Endometrial microvascular endothelial cells (primary cell): ENCODE results near the gene KRT9. TPM values are rescaled to one million over a fixed set of nuclear protein-coding genes. Genes with fewer than 3 reads are reported as not detected.
"Not testable (repeated sequence)": the region's sequence is repeated elsewhere in the genome, so short reads cannot be mapped to it uniquely, and the experiment has no call there.

Source experiments
- in situ Hi-C: cut with HindIII; loops from 2 replicates; pipeline ENCODE4 v1.10.0; 2017; ENCODE audit warnings: low sequenced_read_pairs, low pct_unique_long_range_greater_than_20kb; ENCODE audit errors: inconsistent ontology term
- total RNA-seq: library from RNA; depleted of rRNA; stranded (reverse); fragments of >200 nt; gene quantifications from one replicate; pipeline ENCODE4 v1.2.3, GENCODE V29; 2015; ENCODE audit errors: inconsistent ontology term

The KRT9 gene
- total RNA-seq, 1 donor from 2014 or later = not detected

GRCh38 chr17:41581366-41582060 is 9.7 kb upstream of the KRT9 start:
- in situ Hi-C loops = no loop called here

GRCh38 chr17:41580687-41581365 is 9.0 kb upstream of the KRT9 start:
- in situ Hi-C loops = no loop called here

GRCh38 chr17:41580244-41580575 is 8.4 kb upstream of the KRT9 start:
- in situ Hi-C loops = no loop called here

GRCh38 chr17:41579484-41580243 is 7.8 kb upstream of the KRT9 start:
- in situ Hi-C loops = no loop called here

- in situ Hi-C loops = no loop called here
Measured at GRCh38 chr17:41578971-41579370, 7.1 kb upstream of the KRT9 start.

- in situ Hi-C loops = no loop called here
Measured at GRCh38 chr17:41578538-41578937, 6.7 kb upstream of the KRT9 start.

GRCh38 chr17:41576740-41577139 is 4.9 kb upstream of the KRT9 start:
- in situ Hi-C loops = not testable (repeated sequence)

- in situ Hi-C loops = no loop called here
Measured at GRCh38 chr17:41575336-41575735, 3.5 kb upstream of the KRT9 start.

GRCh38 chr17:41567317-41567716 is 4.5 kb downstream of the KRT9 start:
- in situ Hi-C loops = no loop called here

GRCh38 chr17:41565338-41565737 is 6.5 kb downstream of the KRT9 start:
- in situ Hi-C loops = no loop called here

- in situ Hi-C loops = no loop called here
Measured at GRCh38 chr17:41563607-41564170, 8.2 kb downstream of the KRT9 start.

GRCh38 chr17:41561554-41561953 is 10.3 kb downstream of the KRT9 start:
- in situ Hi-C loops = no loop called here

GRCh38 chr17:41559548-41559947 is 12.3 kb downstream of the KRT9 start:
- in situ Hi-C loops = no loop called here

- in situ Hi-C loops = no loop called here
Measured at GRCh38 chr17:41556931-41557330, 14.9 kb downstream of the KRT9 start.

GRCh38 chr17:41556306-41556705 is 15.6 kb downstream of the KRT9 start:
- in situ Hi-C loops = no loop called here

GRCh38 chr17:41555105-41555887 is 16.6 kb downstream of the KRT9 start:
- in situ Hi-C loops = no loop called here

- in situ Hi-C loops = no loop called here
Measured at GRCh38 chr17:41553987-41554680, 17.7 kb downstream of the KRT9 start.

- in situ Hi-C loops = no loop called here
Measured at GRCh38 chr17:41553176-41553575, 18.7 kb downstream of the KRT9 start.
